B cell (primary cell): ENCODE data around the gene GRHPR. TPM values are rescaled to one million over a fixed set of nuclear protein-coding genes. Genes with fewer than 3 reads are reported as not detected.

ENCODE experiments used
- ATAC-seq: fragments of 200-7000 bp; cut with Tn5 transposase; one replicate; pipeline ENCODE4 v1.10.0; 2021; ENCODE audit warnings: low read depth, mild to moderate bottlenecking, moderate number of reproducible peaks, moderate library complexity
- CTCF ChIA-PET: fragments of 350-600 bp; sonication (Branson Sonifier 250); formaldehyde crosslinking; loops from one replicate; lab custom pipeline; 2021; ENCODE audit warnings: antibody characterized with exemption, inconsistent platforms; lab: Charles Lee
- POLR2A ChIA-PET: fragments of 350-600 bp; sonication (Branson Sonifier 250); formaldehyde crosslinking; loops from one replicate; lab custom pipeline; 2021; ENCODE audit warnings: antibody characterized with exemption; lab: Charles Lee
- DNase-seq: peaks from one replicate; pipeline ENCODE4 v3.0.0; 2013
- H2AFZ ChIP-seq: 2 replicates; pipeline ENCODE4 v1.6.1; 2012; ENCODE audit warnings: mild to moderate bottlenecking, low read depth, low read length; ENCODE audit not compliant: insufficient read depth, poor library complexity, severe bottlenecking
- H3K27ac ChIP-seq, 2 donors: 1 replicate in 1 of 2; 2 replicates in 1 of 2; pipeline ENCODE4 v1.5.1; 2012 to 2013; ENCODE audit warnings: low read length in 2 of 2, mild to moderate bottlenecking in 2 of 2, moderate library complexity in 1 of 2
- H3K27me3 ChIP-seq, 4 experiments: fragments of 200-600 bp in 1 of 4; sonication (generic) in 1 of 4; replicated peaks in 1 of 4; 1 replicate in 2 of 4; 2 replicates in 2 of 4; pipeline versions ENCODE4 v1.6.1 to v1.7.0; 2013 to 2016; ENCODE audit warnings: low read length in 3 of 4, mild to moderate bottlenecking in 2 of 4, mixed read lengths in 1 of 4, moderate library complexity in 1 of 4; ENCODE audit not compliant: insufficient read depth in 4 of 4, control insufficient read depth in 3 of 4; ENCODE audit errors: control extremely low read depth in 1 of 4
- H3K36me3 ChIP-seq, 2 experiments: replicated peaks in 1 of 2; 1 replicate in 1 of 2; 2 replicates in 1 of 2; pipeline versions ENCODE4 v1.6.1 to v1.7.1; 2013; ENCODE audit warnings: low read length in 1 of 2; ENCODE audit not compliant: insufficient read depth in 2 of 2, control insufficient read depth in 1 of 2; ENCODE audit errors: control extremely low read depth in 1 of 2, extremely low read depth in 1 of 2
- H3K4me1 ChIP-seq, 2 donors: fragments of 200-600 bp in 1 of 2; sonication (generic) in 1 of 2; 1 replicate in 1 of 2; 2 replicates in 1 of 2; pipeline versions ENCODE4 v1.5.1 to v1.6.1; 2013 to 2017; ENCODE audit warnings: low read length in 2 of 2; ENCODE audit not compliant: control insufficient read depth in 2 of 2, insufficient read depth in 2 of 2
- H3K4me2 ChIP-seq: replicated peaks from 2 replicates; pipeline ENCODE3; 2012; ENCODE audit warnings: mild to moderate bottlenecking, low read depth, low read length; ENCODE audit not compliant: poor library complexity, severe bottlenecking
- H3K4me3 ChIP-seq, 5 experiments: fragments of 200-600 bp in 1 of 5; sonication (generic) in 1 of 5; 1 replicate in 3 of 5; 2 replicates in 2 of 5; pipeline versions ENCODE4 v1.5.1 to v1.7.0; 2011 to 2016; ENCODE audit warnings: low read length in 4 of 5, mild to moderate bottlenecking in 4 of 5, low read depth in 2 of 5, control low read depth in 1 of 5, moderate library complexity in 1 of 5; ENCODE audit not compliant: insufficient read depth in 1 of 5; ENCODE audit errors: control extremely low read depth in 1 of 5, extremely low read depth in 1 of 5
- H3K79me2 ChIP-seq: fragments of 200-600 bp; sonication (generic); one replicate; pipeline ENCODE4 v1.6.0; 2016; ENCODE audit warnings: low read length; ENCODE audit not compliant: control insufficient read depth, insufficient read depth
- H3K9ac ChIP-seq: fragments of 200-600 bp; sonication (generic); 2 replicates; pipeline ENCODE4 v1.6.1; 2017; ENCODE audit warnings: mild to moderate bottlenecking, low read length, moderate library complexity
- H3K9me3 ChIP-seq, 3 donors: one replicate each; pipeline versions ENCODE4 v1.6.1 to v1.7.1; 2013; ENCODE audit warnings: low read length in 2 of 3; ENCODE audit not compliant: control insufficient read depth in 2 of 3, insufficient read depth in 1 of 3; ENCODE audit errors: control extremely low read depth in 1 of 3
- H4K20me1 ChIP-seq: 2 replicates; pipeline ENCODE4 v1.6.0; 2012; ENCODE audit warnings: mild to moderate bottlenecking, low read length; ENCODE audit not compliant: insufficient read depth, control insufficient read depth, poor library complexity, severe bottlenecking
- H3K27ac Mint-ChIP-seq: one replicate; pipeline ENCODE4 v1.8.0; 2021; ENCODE audit warnings: mixed read lengths
- H3K27me3 Mint-ChIP-seq: one replicate; pipeline ENCODE4 v1.8.0; 2021; ENCODE audit warnings: mixed read lengths
- H3K4me1 Mint-ChIP-seq: one replicate; pipeline ENCODE4 v1.8.0; 2021; ENCODE audit warnings: mixed read lengths
- H3K4me3 Mint-ChIP-seq: one replicate; pipeline ENCODE4 v1.8.0; 2021; ENCODE audit warnings: mixed read lengths
- H3K9me3 Mint-ChIP-seq: one replicate; pipeline ENCODE4 v1.8.0; 2022; ENCODE audit warnings: mixed read lengths; ENCODE audit not compliant: insufficient read depth
- EZH2 ChIP-seq: IDR thresholded peaks from 2 replicates; pipeline ENCODE4 v1.6.1; 2012; ENCODE audit warnings: borderline replicate concordance, low read depth, mild to moderate bottlenecking, moderate library complexity, low read length; ENCODE audit not compliant: insufficient read depth, poor library complexity, severe bottlenecking
- WGBS: methylation state at CpG from one replicate; pipeline ENCODE4 v1.1.5; 2013; ENCODE audit warnings: missing lambda C conversion rate; ENCODE audit not compliant: insufficient coverage; 5-methylcytosine and 5-hydroxymethylcytosine counted together
- intact Hi-C: fragments of 100-400 bp; cut with micrococcal nuclease; formaldehyde crosslinking; loops from one replicate; pipeline ENCODE4 v1.10.0; 2022
- polyA plus RNA-seq: library from polyadenylated mRNA; depleted of rRNA; stranded (reverse); fragments of >200 nt; gene quantifications from 2 replicates; pipeline ENCODE4 v1.2.3, GENCODE V29; 2012
- total RNA-seq, 2 donors: library from RNA; stranded (reverse); fragments of 120-200 nt in 1 of 2; gene quantifications; 1 replicate in 1 of 2; 2 replicates in 1 of 2; pipeline versions ENCODE4 v1.2.3 to v1.2.4, GENCODE V29; 2013 to 2022
- TF ChIP-seq, protein P1 (sequence below): fragments of 200-600 bp; IDR thresholded peaks from one replicate; pipeline ENCODE4 v1.8.0; 2022; ENCODE audit warnings: antibody characterized with exemption, mild to moderate bottlenecking

GRHPR gene
- total and polyA plus RNA-seq, 2 donors (not counting 1 experiment from before 2014, with no cell fraction given): 121 to 138 TPM

DNA sequence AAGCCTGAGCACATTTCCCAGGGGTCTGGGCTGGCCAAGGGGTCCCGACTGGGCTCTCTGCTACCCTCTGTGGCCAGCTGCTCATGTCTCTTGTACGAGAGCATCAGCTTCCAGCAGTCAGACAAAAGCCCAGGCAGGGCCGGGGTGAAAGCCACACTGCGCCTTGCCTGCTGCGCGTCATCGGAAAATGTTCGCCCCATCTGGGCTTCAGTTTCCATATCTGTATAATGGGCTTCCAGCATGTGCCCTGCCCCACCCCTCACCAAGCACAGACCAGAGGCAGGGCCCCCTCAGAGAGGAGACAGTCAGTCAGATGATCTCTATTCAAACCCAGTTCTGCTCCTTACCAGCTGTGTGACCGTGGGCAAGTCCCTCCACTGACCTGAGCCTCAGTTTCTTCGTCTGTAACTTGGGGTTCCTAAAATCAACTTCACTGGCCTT is 8.0 kb upstream of the GRHPR start:
- ChIA-PET CTCF (interaction anchor here (0.9 to 10.2 kb wide), 18 partner anchors 8 to 539 kb away, joined by 3 to 79 read pairs (median 4); partner anchors contain the start of genes GRHPR and POLR1E), POLR2A (interaction anchor here (0.6 kb wide), 1 partner anchor 359 kb away, joined by 4 read pairs; no protein-coding TSS in a partner anchor)
- Mint-ChIP-seq H3K9me3 (no peaks in the 10 kb centered on the region), H3K4me3 (no peak overlapping the region), H3K27ac (no peak overlapping the region), H3K27me3 (no peaks in the 10 kb centered on the region), H3K4me1 (peaks cover 48% of the 10 kb centered on the region)
- peaks cover 38 to 52% of the 10 kb centered on the region in 2 donors for H3K4me1 ChIP-seq
- no peak for DNase-seq
- H3K9me3 ChIP-seq: no peaks in the 10 kb centered on the region
- WGBS: 90% methylated on average over 8 of the region's 10 CpGs
- no peak overlapping the region for H3K9ac ChIP-seq
- no peak overlapping the region for H3K4me3 ChIP-seq
- H4K20me1 ChIP-seq: no peaks in the 10 kb centered on the region
- H2AFZ ChIP-seq: no peak overlapping the region
- ATAC-seq: no peak
- TF ChIP-seq EZH2: no peak
- TF ChIP-seq, protein P1, sequence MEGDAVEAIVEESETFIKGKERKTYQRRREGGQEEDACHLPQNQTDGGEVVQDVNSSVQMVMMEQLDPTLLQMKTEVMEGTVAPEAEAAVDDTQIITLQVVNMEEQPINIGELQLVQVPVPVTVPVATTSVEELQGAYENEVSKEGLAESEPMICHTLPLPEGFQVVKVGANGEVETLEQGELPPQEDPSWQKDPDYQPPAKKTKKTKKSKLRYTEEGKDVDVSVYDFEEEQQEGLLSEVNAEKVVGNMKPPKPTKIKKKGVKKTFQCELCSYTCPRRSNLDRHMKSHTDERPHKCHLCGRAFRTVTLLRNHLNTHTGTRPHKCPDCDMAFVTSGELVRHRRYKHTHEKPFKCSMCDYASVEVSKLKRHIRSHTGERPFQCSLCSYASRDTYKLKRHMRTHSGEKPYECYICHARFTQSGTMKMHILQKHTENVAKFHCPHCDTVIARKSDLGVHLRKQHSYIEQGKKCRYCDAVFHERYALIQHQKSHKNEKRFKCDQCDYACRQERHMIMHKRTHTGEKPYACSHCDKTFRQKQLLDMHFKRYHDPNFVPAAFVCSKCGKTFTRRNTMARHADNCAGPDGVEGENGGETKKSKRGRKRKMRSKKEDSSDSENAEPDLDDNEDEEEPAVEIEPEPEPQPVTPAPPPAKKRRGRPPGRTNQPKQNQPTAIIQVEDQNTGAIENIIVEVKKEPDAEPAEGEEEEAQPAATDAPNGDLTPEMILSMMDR: no peak
- peak overlapping the region; percentile 43 for H3K4me2 ChIP-seq
- H3K36me3 ChIP-seq: no peaks in the 10 kb centered on the region
- no peak overlapping the region for H3K27ac ChIP-seq
- intact Hi-C loops: loop anchor here (10.0 kb wide), 1 partner anchor 780 kb away; no protein-coding TSS in a partner anchor
- peaks cover 35% of the 10 kb centered on the region for H3K79me2 ChIP-seq
- H3K27me3 ChIP-seq: no peaks in the 10 kb centered on the region

DNA sequence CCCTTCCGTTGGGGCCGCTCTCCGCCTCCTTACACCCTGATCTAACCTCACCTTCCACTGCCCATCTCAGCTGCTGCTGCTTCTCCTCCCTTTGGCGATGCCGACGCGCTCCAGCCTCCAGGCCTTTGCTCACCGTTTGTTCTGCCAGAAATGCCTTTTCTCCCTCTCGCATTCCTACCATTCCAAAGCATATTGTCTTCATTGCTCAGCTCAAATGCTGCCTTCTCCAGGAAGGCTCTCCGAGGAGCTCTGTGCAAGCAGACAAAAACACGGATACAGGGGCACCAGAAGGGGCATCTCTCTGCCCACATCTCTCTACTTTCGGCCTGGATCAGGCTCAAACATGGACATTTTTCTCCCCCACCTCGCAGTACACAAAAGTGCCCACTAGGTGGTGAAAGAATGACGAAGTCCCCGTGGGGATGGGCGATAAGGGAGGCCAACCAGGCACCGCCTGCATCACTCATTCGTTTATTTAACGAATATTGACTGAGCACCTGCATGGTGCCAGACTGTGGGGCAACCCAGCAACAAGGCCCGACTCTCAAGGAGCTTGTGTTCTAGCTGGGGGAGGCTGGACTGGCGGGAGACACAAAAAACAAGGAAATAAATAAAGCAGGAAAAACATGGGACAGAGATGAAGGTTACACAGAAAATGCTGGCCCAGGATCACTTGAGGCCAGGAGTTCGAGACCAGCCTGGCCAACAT is 7.3 kb upstream of the GRHPR start:
- Mint-ChIP-seq H3K27ac (peak overlapping the region; percentile 79), H3K4me1 (peaks cover 42% of the 10 kb centered on the region), H3K4me3 (peak overlapping the region; percentile 67), H3K9me3 (no peaks in the 10 kb centered on the region), H3K27me3 (no peaks in the 10 kb centered on the region)
- Histone ChIP-seq H3K27me3 (no peaks in the 10 kb centered on the region), H3K9me3 (no peaks in the 10 kb centered on the region), H4K20me1 (no peaks in the 10 kb centered on the region), H3K27ac (no peak overlapping the region), H3K36me3 (no peaks in the 10 kb centered on the region), H3K4me1 (peaks cover 32 to 45% of the 10 kb centered on the region in 2 donors), H3K79me2 (peaks cover 37% of the 10 kb centered on the region), H3K4me3 (no peak overlapping the region), H2AFZ (peak overlapping the region; percentile 17), H3K9ac (no peak overlapping the region), H3K4me2 (peak overlapping the region; percentile 43)
- ATAC-seq: peak; percentile 84
- ChIA-PET POLR2A (interaction anchor here (0.6 to 0.7 kb wide), 6 partner anchors 49 to 464 kb away, joined by 4 to 9 read pairs (median 6); no protein-coding TSS in a partner anchor), CTCF (interaction anchor here (0.6 to 10.2 kb wide), 26 partner anchors 8 to 542 kb away, joined by 3 to 79 read pairs (median 4); partner anchors contain the start of genes POLR1E and TOMM5)
- TF ChIP-seq, protein P1: peak; percentile 83
- TF ChIP-seq EZH2: no peak
- 44% methylated on average over 17 of the region's 22 CpGs for WGBS
- peak; percentile 86 for DNase-seq
- intact Hi-C loops: loop anchor here (1.0 to 10.0 kb wide), 2 partner anchors 17 to 780 kb away; no protein-coding TSS in a partner anchor
